ENCODE data around the gene CADPS2.

Gene CADPS2

GRCh38 chr7:122543166-122543565 lies 343.1 kb downstream of the CADPS2 start:
- TF ChIP-seq POLR2AphosphoS5 (IDR thresholded peaks at IDR 0.05; ENCODE audit: low read depth, low read length) (no peak), SIN3A (IDR thresholded peaks at IDR 0.05; ENCODE audit: borderline replicate concordance, insufficient read depth, low read length) (no peak), FOXP2 (optimal IDR thresholded peaks at IDR 0.05; ENCODE audit: borderline replicate concordance, extremely low read depth, extremely low read length, insufficient read depth) (no peak), TAF1 (IDR thresholded peaks at IDR 0.05; ENCODE audit: borderline replicate concordance, insufficient read depth, low read length) (no peak)

- TF ChIP-seq TAF1 (IDR thresholded peaks at IDR 0.05; ENCODE audit: borderline replicate concordance, insufficient read depth, low read length), result no peak
- TF ChIP-seq SIN3A (IDR thresholded peaks at IDR 0.05; ENCODE audit: borderline replicate concordance, insufficient read depth, low read length), result no peak
- TF ChIP-seq FOXP2 (optimal IDR thresholded peaks at IDR 0.05; ENCODE audit: borderline replicate concordance, extremely low read depth, extremely low read length, insufficient read depth), result no peak
- no peak for TF ChIP-seq POLR2AphosphoS5 (IDR thresholded peaks at IDR 0.05; ENCODE audit: low read depth, low read length)
- TF ChIP-seq REST (IDR thresholded peaks at IDR 0.05; ENCODE audit: insufficient read depth in 1 of 2, low read depth in 2 of 2, low read length in 2 of 2), result no peak
Measured at GRCh38 chr7:122535086-122535485, 351.2 kb downstream of the CADPS2 start.

- TF ChIP-seq SIN3A (IDR thresholded peaks at IDR 0.05; ENCODE audit: borderline replicate concordance, insufficient read depth, low read length) (no peak), FOXP2 (optimal IDR thresholded peaks at IDR 0.05; ENCODE audit: borderline replicate concordance, extremely low read depth, extremely low read length, insufficient read depth) (no peak), POLR2AphosphoS5 (IDR thresholded peaks at IDR 0.05; ENCODE audit: low read depth, low read length) (no peak), TAF1 (IDR thresholded peaks at IDR 0.05; ENCODE audit: borderline replicate concordance, insufficient read depth, low read length) (no peak), REST (IDR thresholded peaks at IDR 0.05; ENCODE audit: insufficient read depth in 1 of 2, low read depth in 2 of 2, low read length in 2 of 2) (no peak)
Measured at GRCh38 chr7:122532406-122533269, 353.6 kb downstream of the CADPS2 start.

- TF ChIP-seq REST (IDR thresholded peaks at IDR 0.05; ENCODE audit: insufficient read depth in 1 of 2, low read depth in 2 of 2, low read length in 2 of 2) (no peak), SIN3A (IDR thresholded peaks at IDR 0.05; ENCODE audit: borderline replicate concordance, insufficient read depth, low read length) (no peak), POLR2AphosphoS5 (IDR thresholded peaks at IDR 0.05; ENCODE audit: low read depth, low read length) (no peak), TAF1 (IDR thresholded peaks at IDR 0.05; ENCODE audit: borderline replicate concordance, insufficient read depth, low read length) (no peak), FOXP2 (optimal IDR thresholded peaks at IDR 0.05; ENCODE audit: borderline replicate concordance, extremely low read depth, extremely low read length, insufficient read depth) (no peak)
Measured at GRCh38 chr7:122528879-122529481, 357.3 kb downstream of the CADPS2 start.

GRCh38 chr7:122525355-122525754 lies 360.9 kb downstream of the CADPS2 start:
- TF ChIP-seq POLR2AphosphoS5 (IDR thresholded peaks at IDR 0.05; ENCODE audit: low read depth, low read length) (no peak), FOXP2 (optimal IDR thresholded peaks at IDR 0.05; ENCODE audit: borderline replicate concordance, extremely low read depth, extremely low read length, insufficient read depth) (no peak), TAF1 (IDR thresholded peaks at IDR 0.05; ENCODE audit: borderline replicate concordance, insufficient read depth, low read length) (no peak), SIN3A (IDR thresholded peaks at IDR 0.05; ENCODE audit: borderline replicate concordance, insufficient read depth, low read length) (no peak), REST (IDR thresholded peaks at IDR 0.05; ENCODE audit: insufficient read depth in 1 of 2, low read depth in 2 of 2, low read length in 2 of 2) (no peak)

Measured in PFSK-1 (cell line).